ENCODE data around the gene PCDHA5. TPM values are rescaled to one million over a fixed set of nuclear protein-coding genes. Genes with fewer than 3 reads are reported as not detected.

The PCDHA5 gene
- 0.64 to 0.87 TPM (median 0.77 TPM) in 5 replicates for total RNA-seq (2022; extraction: Qiagen RNA extraction)

GRCh38 chr5:140821375-140822280 is at the start of gene PCDHA5:
PCDHA5 (plus strand) TSS chr5:140821613.

GRCh38 chr5:140785905-140786686 is 35.3 kb upstream of the PCDHA5 start, which contains the start of gene PCDHA1:
PCDHA1 (plus strand) TSS chr5:140786140.

GRCh38 chr5:140794595-140795258 is 26.7 kb upstream of the PCDHA5 start, which contains the start of gene PCDHA2:
PCDHA2 (plus strand) TSS chr5:140794852.

GRCh38 chr5:140800816-140801493 is 20.5 kb upstream of the PCDHA5 start, which contains the start of gene PCDHA3:
PCDHA3 (plus strand) TSS chr5:140801057.

GRCh38 chr5:140806834-140807775 is 14.3 kb upstream of the PCDHA5 start, which contains the start of gene PCDHA4:
PCDHA4 (plus strand) TSS chr5:140807068.

GRCh38 chr5:140827704-140828361 is 6.4 kb downstream of the PCDHA5 start, which contains the start of gene PCDHA6:
PCDHA6 (plus strand) TSS chr5:140827960; CDS start chr5:140828092, 132 bp downstream.

GRCh38 chr5:140833993-140834392 is 12.6 kb downstream of the PCDHA5 start, which contains the start of gene PCDHA7:
PCDHA7 (plus strand) TSS chr5:140834269; CDS start chr5:140834384, 115 bp downstream.

GRCh38 chr5:140840978-140841962 is 19.9 kb downstream of the PCDHA5 start, which contains the start of gene PCDHA8:
PCDHA8 (plus strand) TSS chr5:140841187; CDS start chr5:140841322, 135 bp downstream.

GRCh38 chr5:140848139-140849102 is 27.0 kb downstream of the PCDHA5 start, which contains the start of gene PCDHA9:
PCDHA9 (plus strand) TSS chr5:140848382; CDS start chr5:140848496, 114 bp downstream.

GRCh38 chr5:140855772-140856674 is 34.6 kb downstream of the PCDHA5 start, which contains the start of gene PCDHA10:
PCDHA10 (plus strand) TSS chr5:140855897; CDS start chr5:140856049, 152 bp downstream.

GRCh38 chr5:140868721-140869554 is 47.5 kb downstream of the PCDHA5 start, which contains the start of gene PCDHA11:
PCDHA11 (plus strand) TSS chr5:140868957; CDS start chr5:140869104, 147 bp downstream.

